Measurements from ENCODE around the gene ASB1. TPM values are rescaled to one million over a fixed set of nuclear protein-coding genes. Genes with fewer than 3 reads are reported as not detected.

The ASB1 gene
- total RNA-seq, 4 donors from 2014 or later = 12.4 to 19.5 (median 15.6) TPM

DNA sequence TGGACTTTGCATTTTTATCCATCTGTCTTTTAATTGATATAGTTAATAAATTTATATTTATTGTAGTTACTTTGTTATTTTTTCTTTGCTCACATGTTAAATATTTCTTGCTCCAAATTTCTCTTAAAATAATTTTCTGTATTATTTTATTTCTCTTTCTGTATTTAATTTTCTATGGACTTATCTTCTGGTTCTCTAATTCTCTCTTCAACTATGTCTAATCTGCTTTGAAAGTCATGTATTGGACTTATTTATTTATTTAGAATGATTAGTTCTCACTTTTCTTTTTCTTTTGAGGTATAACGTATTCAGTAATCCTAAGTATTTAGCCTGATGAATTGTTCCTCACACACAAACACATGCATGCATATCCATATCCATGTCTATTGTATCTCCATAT lies 53.1 kb downstream of the ASB1 start:
- DNase-seq = no peak
- TF ChIP-seq, protein P1, sequence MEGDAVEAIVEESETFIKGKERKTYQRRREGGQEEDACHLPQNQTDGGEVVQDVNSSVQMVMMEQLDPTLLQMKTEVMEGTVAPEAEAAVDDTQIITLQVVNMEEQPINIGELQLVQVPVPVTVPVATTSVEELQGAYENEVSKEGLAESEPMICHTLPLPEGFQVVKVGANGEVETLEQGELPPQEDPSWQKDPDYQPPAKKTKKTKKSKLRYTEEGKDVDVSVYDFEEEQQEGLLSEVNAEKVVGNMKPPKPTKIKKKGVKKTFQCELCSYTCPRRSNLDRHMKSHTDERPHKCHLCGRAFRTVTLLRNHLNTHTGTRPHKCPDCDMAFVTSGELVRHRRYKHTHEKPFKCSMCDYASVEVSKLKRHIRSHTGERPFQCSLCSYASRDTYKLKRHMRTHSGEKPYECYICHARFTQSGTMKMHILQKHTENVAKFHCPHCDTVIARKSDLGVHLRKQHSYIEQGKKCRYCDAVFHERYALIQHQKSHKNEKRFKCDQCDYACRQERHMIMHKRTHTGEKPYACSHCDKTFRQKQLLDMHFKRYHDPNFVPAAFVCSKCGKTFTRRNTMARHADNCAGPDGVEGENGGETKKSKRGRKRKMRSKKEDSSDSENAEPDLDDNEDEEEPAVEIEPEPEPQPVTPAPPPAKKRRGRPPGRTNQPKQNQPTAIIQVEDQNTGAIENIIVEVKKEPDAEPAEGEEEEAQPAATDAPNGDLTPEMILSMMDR (IDR thresholded peaks at IDR 0.05) = no peak
- H3K4me1 ChIP-seq = no peaks in the 10 kb centered on the region
- no peaks in the 10 kb centered on the region for H3K9me3 ChIP-seq
- no peak overlapping the region for H3K4me3 ChIP-seq (replicated peaks in 1 of 3)
- intact Hi-C loops (cut with DNase I) = no loop called here
- H3K36me3 ChIP-seq = no peaks in the 10 kb centered on the region
- WGBS, 2 donors = 96 to 98% methylated on average over 1 of the region's 1 CpG
- H3K27ac ChIP-seq = no peak overlapping the region
- no peaks in the 10 kb centered on the region for H3K27me3 ChIP-seq

DNA sequence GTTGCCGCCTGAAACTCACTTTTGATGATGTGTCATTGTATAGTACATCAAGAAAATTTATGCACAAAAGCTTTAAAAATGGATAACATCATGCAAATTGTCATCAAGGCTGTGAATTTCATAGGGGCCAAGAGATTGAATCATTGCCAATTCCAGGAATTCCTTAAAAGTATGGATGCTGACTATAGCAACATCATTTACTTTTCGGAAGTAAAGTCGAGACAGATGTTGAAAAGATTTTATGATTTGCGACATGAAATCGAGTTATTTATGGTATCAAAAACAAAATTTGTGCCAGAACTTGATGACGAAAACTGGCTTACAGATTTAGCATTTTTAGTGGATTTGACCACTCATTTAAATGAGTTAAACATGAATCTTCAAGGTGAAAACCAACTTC lies 56.3 kb downstream of the ASB1 start:
- Histone ChIP-seq H3K4me3 (replicated peaks in 1 of 3) (no peak overlapping the region), H3K9me3 (no peaks in the 10 kb centered on the region), H3K27ac (no peak overlapping the region), H3K36me3 (no peaks in the 10 kb centered on the region), H3K4me1 (no peaks in the 10 kb centered on the region), H3K27me3 (no peaks in the 10 kb centered on the region)
- intact Hi-C loops (cut with DNase I) = no loop called here
- TF ChIP-seq, protein P1 (IDR thresholded peaks at IDR 0.05) = no peak
- TF ChIP-seq POLR2A (IDR thresholded peaks at IDR 0.05) = no peak
- 89 to 92% methylated on average over 6 of the region's 6 CpGs for WGBS, 2 donors
- no peak for DNase-seq

DNA sequence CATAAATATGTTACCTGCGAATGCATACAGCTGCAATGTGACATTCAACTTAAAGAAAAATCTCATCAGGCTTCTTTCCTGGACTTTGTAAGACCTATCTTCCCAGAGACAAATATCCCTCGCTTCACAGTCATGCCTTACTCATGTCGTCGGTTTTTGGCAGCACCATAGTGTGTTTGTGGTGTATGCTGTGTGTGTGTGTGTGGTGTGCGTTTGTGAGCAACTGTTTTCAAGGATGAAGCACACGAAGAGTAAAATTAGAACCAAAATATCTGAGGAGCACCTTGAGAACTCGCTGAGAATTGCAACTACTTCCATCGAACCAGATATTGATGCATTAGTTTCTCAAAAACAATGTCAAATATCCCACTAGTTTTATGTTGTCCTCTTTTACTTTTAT lies 56.9 kb downstream of the ASB1 start:
- no peak for DNase-seq
- WGBS, 2 donors = 78 to 82% methylated on average over 8 of the region's 8 CpGs
- Histone ChIP-seq H3K4me1 (no peaks in the 10 kb centered on the region), H3K36me3 (no peaks in the 10 kb centered on the region), H3K27me3 (no peaks in the 10 kb centered on the region), H3K27ac (no peak overlapping the region), H3K9me3 (no peaks in the 10 kb centered on the region), H3K4me3 (replicated peaks in 1 of 3) (no peak overlapping the region)
- no peak for TF ChIP-seq POLR2A (IDR thresholded peaks at IDR 0.05)
- TF ChIP-seq, protein P1 (IDR thresholded peaks at IDR 0.05) = no peak
- intact Hi-C loops (cut with DNase I) = no loop called here

DNA sequence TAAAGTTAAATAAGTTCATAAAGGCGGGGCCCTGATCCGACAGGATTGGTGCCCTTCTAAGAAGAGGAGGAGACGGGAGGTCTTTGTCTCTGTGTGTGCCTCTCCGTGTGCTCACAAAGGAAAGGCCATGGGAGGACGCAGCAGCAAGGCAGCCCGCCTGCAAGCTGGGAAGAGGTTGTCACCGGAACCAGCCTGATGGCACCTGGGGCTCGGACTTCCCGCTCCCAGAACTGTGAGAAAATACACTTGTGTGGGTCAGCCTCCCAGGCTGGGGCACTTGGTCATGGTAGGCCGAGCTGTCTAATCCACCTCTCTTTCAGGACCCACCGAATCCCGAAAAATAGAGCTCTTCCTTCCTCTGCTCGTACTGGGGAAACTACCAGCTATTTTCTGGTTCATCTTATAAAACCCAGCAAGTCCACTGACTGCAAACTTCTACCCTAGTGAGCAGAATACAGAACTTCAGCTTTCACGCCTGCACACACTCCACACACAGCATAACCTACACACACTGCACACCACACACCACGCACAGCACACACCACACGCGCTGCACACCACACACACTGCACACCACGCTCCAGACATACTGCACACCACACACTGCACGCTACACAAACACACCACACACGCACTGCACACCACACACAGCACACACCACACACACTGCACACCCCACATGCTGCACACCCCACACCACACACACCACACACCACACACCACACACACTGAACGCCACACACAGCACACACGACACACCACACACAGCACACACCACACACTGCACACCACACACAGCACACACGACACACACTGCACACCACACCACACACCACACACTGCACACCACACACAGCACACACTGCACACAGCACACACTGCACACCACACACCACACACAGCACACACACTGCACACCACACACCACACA lies 58.1 kb downstream of the ASB1 start:
- no peaks in the 10 kb centered on the region for H3K9me3 ChIP-seq
- no peak for DNase-seq
- H3K27ac ChIP-seq = no peak overlapping the region
- H3K4me3 ChIP-seq (replicated peaks in 1 of 3) = no peak overlapping the region
- no peaks in the 10 kb centered on the region for H3K4me1 ChIP-seq
- WGBS, 2 donors = 86 to 91% methylated on average over 23 of the region's 23 CpGs
- TF ChIP-seq POLR2A (IDR thresholded peaks at IDR 0.05) = no peak
- TF ChIP-seq, protein P1 (IDR thresholded peaks at IDR 0.05) = no peak
- intact Hi-C loops (cut with DNase I) = no loop called here
- no peaks in the 10 kb centered on the region for H3K27me3 ChIP-seq
- H3K36me3 ChIP-seq = no peaks in the 10 kb centered on the region

DNA sequence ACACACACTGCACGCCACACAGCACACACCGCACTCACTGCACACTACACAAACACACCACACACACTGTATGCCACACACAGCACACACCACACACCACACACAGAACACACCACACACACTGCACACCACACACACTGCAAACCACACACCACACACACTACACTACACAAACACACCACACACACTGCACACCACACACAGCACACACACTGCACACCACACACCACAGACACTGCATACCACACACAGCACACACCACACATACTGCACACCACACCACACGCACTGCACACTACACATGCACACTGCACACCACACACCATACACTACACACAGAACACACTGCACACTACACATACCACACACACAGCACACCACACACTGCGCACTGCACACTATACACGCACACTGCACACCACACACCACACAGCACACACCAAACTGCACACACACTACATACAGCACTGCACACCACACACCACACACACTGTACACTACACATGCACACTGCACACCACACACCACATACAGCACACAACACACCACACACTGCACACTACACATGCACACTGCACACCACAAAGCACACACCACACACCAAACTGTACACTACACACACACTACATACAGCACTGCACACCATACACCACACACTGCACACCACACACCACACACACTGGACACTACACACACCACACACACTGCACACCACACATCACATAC lies 59.6 kb downstream of the ASB1 start:
- intact Hi-C loops (cut with DNase I) = no loop called here
- Histone ChIP-seq H3K4me1 (no peaks in the 10 kb centered on the region), H3K9me3 (no peaks in the 10 kb centered on the region), H3K36me3 (no peaks in the 10 kb centered on the region), H3K4me3 (replicated peaks in 1 of 3) (no peak overlapping the region), H3K27ac (no peak overlapping the region), H3K27me3 (no peaks in the 10 kb centered on the region)
- 92 to 94% methylated on average over 5 of the region's 5 CpGs for WGBS, 2 donors
- DNase-seq = no peak
- TF ChIP-seq, protein P1 (IDR thresholded peaks at IDR 0.05) = no peak
- no peak for TF ChIP-seq POLR2A (IDR thresholded peaks at IDR 0.05)
